GM19025 (cell line): ENCODE results near the gene ITGAV.
"Not testable (repeated sequence)": the region's sequence is repeated elsewhere in the genome, so short reads cannot be mapped to it uniquely, and the experiment has no call there.

ENCODE experiments used
- ATAC-seq: cut with Tn5 transposase; IDR thresholded peaks from one replicate; pipeline ENCODE4 v1.9.1; 2021; ENCODE audit warnings: mild to moderate bottlenecking, low read depth, moderate library complexity; ENCODE audit not compliant: unreplicated experiment

ITGAV gene

GRCh38 chr2:186589612-186590349 lies at the start of gene ITGAV:
Gene ITGAV (plus strand): TSS chr2:186590056. CDS start chr2:186590339, 283 bp downstream.
- ATAC-seq = peak; percentile 96

- no peak for ATAC-seq
Measured at GRCh38 chr2:186540941-186541340, 48.9 kb upstream of the ITGAV start.

- ATAC-seq = no peak
Measured at GRCh38 chr2:186542002-186542401, 47.9 kb upstream of the ITGAV start.

GRCh38 chr2:186543561-186544131 lies 46.2 kb upstream of the ITGAV start:
- ATAC-seq = no peak

- no peak for ATAC-seq
Measured at GRCh38 chr2:186544255-186544675, 45.6 kb upstream of the ITGAV start.

- ATAC-seq = no peak
Measured at GRCh38 chr2:186546846-186547245, 43.0 kb upstream of the ITGAV start.

- no peak for ATAC-seq
Measured at GRCh38 chr2:186551323-186552050, 38.4 kb upstream of the ITGAV start.

- no peak for ATAC-seq
Measured at GRCh38 chr2:186554429-186554828, 35.4 kb upstream of the ITGAV start.

GRCh38 chr2:186554850-186555671 lies 34.8 kb upstream of the ITGAV start:
- ATAC-seq = no peak

- no peak for ATAC-seq
Measured at GRCh38 chr2:186558512-186559276, 31.2 kb upstream of the ITGAV start.

- ATAC-seq = no peak
Measured at GRCh38 chr2:186559370-186559769, 30.5 kb upstream of the ITGAV start.

GRCh38 chr2:186559848-186560247 lies 30.0 kb upstream of the ITGAV start:
- peak; percentile 83 for ATAC-seq

GRCh38 chr2:186560254-186560653 lies 29.6 kb upstream of the ITGAV start:
- no peak for ATAC-seq

- ATAC-seq = no peak
Measured at GRCh38 chr2:186561467-186562208, 28.2 kb upstream of the ITGAV start.

GRCh38 chr2:186562209-186562578 lies 27.7 kb upstream of the ITGAV start:
- no peak for ATAC-seq

GRCh38 chr2:186568600-186568999 lies 21.3 kb upstream of the ITGAV start:
- ATAC-seq = not testable (repeated sequence)

GRCh38 chr2:186569127-186569526 lies 20.7 kb upstream of the ITGAV start:
- not testable (repeated sequence) for ATAC-seq

- no peak for ATAC-seq
Measured at GRCh38 chr2:186569897-186570296, 20.0 kb upstream of the ITGAV start.

GRCh38 chr2:186570604-186571003 lies 19.3 kb upstream of the ITGAV start:
- ATAC-seq = no peak
